Measurements from ENCODE around the gene STX16.

DNA sequence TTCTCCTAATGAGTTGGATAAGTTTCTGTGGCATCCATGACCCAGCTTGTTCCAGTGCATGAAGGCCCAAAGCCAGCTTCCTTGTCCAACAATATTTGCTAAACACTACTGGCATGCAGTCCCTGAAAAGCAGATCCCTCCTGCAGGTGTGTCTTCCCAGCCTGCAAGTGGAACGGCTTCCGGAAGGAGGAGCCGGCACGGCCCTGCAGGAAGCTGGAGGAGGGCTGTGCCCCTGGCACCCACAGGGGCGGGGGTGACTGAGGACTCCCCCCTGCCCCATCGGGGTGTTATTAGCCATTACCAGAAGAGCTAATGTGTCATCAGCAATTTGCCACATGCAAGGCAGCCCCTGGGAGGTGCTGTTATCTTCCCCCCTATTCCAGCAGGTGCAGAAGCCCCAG lies 68.9 kb downstream of the STX16 start:
- TF ChIP-seq, protein P1, sequence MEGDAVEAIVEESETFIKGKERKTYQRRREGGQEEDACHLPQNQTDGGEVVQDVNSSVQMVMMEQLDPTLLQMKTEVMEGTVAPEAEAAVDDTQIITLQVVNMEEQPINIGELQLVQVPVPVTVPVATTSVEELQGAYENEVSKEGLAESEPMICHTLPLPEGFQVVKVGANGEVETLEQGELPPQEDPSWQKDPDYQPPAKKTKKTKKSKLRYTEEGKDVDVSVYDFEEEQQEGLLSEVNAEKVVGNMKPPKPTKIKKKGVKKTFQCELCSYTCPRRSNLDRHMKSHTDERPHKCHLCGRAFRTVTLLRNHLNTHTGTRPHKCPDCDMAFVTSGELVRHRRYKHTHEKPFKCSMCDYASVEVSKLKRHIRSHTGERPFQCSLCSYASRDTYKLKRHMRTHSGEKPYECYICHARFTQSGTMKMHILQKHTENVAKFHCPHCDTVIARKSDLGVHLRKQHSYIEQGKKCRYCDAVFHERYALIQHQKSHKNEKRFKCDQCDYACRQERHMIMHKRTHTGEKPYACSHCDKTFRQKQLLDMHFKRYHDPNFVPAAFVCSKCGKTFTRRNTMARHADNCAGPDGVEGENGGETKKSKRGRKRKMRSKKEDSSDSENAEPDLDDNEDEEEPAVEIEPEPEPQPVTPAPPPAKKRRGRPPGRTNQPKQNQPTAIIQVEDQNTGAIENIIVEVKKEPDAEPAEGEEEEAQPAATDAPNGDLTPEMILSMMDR (IDR thresholded peaks at IDR 0.05), result no peak
- TF ChIP-seq ZFX (IDR thresholded peaks at IDR 0.05; ENCODE audit: borderline replicate concordance), result no peak

Measured in 22Rv1 (cell line).